ENCODE measurements around the gene THOP1.

DNA sequence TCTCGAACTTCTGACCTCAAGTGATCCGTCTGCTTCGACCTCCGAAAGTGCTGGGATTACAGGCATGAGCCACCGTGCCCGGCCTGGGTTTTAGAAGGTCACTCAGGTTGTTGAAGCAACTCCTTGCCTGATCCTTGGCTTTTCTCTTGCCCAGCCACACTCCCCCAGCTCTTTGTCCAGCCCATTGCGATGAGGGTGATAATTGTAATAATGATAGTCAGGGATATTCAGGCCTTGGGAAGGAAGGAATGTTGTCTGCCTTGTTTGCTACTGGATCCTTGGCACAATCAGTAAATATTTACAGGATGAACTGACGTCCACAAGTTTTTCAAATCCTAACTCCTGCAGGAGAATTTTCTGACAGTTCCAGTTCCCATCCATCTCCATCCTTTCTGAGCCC lies 1.8 kb downstream of the THOP1 start:
- TF ChIP-seq POLR2A (IDR thresholded peaks at IDR 0.05), result no peak
- TF ChIP-seq, protein P1, sequence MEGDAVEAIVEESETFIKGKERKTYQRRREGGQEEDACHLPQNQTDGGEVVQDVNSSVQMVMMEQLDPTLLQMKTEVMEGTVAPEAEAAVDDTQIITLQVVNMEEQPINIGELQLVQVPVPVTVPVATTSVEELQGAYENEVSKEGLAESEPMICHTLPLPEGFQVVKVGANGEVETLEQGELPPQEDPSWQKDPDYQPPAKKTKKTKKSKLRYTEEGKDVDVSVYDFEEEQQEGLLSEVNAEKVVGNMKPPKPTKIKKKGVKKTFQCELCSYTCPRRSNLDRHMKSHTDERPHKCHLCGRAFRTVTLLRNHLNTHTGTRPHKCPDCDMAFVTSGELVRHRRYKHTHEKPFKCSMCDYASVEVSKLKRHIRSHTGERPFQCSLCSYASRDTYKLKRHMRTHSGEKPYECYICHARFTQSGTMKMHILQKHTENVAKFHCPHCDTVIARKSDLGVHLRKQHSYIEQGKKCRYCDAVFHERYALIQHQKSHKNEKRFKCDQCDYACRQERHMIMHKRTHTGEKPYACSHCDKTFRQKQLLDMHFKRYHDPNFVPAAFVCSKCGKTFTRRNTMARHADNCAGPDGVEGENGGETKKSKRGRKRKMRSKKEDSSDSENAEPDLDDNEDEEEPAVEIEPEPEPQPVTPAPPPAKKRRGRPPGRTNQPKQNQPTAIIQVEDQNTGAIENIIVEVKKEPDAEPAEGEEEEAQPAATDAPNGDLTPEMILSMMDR (IDR thresholded peaks at IDR 0.05 in 8 of 11, conservative IDR thresholded peaks at IDR 0.05 in 3 of 11), result no peak
- TF ChIP-seq POLR2AphosphoS5 (IDR thresholded peaks at IDR 0.05), result no peak
